Activated CD8-positive, alpha-beta memory T cell treated with anti-CD3 and anti-CD28 coated beads for 4 hours (primary cell): ENCODE results near the gene UNCX.
"Not testable (repeated sequence)": the region's sequence is repeated elsewhere in the genome, so short reads cannot be mapped to it uniquely, and the experiment has no call there.

ENCODE experiments used
- DNase-seq, 2 donors: peaks; one replicate each; pipeline ENCODE4 v3.0.0-alpha.2; 2020; ENCODE audit warnings: low read depth in 2 of 2

Gene UNCX

DNA sequence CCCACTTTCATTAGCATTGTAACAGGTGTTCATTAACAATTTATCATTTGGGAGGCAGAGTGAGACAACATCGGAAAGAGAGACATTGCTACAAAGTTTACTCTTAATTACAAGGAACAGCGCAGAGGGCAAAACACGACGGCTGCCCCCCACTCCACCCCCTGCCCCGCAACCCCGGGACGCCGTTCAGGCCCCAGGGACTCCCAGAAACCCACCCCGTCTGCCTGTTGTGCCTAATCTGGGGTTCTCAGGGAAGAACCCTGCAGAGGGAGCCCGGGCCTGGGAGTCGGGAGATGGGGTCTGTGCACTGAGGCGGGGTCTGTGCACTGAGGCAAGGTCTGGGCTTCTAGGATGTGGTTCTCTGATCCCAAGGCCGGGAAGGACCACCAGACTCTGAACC, 25.2 kb downstream of the UNCX start:
- DNase-seq, result no peak

DNA sequence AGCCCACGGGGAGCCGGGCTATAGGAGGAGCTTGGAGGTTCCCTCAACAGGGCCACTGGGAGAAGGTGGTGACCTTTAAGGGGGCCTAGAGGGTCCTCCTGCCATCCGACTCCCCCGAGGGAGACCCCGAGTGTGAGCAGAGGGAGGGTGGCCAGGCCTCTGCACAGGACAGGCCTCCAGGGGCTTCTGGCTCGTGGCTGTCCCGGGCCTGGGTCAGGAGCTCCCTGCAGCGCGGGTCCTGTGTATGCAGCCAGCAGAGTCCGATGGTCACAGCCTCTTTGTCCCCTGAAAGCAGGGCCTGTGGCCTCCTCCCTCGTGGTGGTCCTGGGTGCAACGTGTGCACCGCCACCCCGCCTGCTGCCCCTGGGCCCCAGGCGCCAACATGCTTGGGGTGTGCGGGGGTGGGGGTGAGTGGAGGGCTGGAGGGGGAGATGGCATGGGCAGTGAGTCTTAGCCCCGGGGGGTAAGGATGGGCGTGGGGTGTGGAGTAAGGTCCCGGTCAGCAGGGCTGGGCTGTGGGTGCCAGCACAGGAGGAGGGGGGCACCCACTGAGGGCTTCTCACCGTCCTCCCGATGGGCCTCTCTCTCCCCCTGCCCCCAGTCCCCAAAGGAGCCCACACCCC, 27.1 kb downstream of the UNCX start:
- no peak for DNase-seq

DNA sequence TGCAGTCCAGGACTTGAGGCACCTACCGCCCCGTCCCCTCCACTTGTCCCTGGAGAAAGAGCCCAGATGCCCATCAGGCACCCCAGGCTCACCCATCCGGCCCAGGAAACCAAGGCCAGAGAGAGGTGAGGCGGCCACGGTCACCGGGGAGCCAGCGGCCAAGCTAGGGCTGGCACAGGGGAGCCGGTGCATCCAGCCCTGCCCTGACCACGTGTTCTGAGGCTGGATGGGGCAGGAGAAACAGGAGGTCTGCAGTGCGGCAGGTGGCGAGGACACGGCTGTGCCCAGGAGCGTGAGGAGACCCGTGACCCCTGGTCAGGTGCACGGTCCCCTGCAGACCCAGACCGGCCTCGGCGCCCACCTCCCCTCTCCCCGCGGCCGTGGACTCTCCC, 27.6 kb downstream of the UNCX start:
- no peak for DNase-seq

DNA sequence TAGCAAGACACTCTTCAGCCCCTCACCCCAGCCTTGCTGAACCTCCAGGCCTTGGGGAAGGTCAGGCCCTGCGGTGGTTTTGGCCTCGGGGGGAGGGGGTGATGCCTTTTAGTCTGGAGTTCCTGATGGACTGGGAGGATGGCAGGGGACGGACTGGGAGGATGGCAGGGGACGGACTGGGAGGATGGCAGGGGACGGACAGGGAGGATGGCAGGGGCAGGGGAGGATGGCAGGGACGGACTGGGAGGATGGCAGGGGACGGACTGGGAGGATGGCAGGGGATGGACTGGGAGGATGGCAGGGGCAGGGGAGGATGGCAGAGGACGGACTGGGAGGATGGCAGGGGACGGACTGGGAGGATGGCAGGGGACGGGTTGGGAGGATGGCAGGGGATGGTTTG, 28.4 kb downstream of the UNCX start:
- not testable (repeated sequence) for DNase-seq

DNA sequence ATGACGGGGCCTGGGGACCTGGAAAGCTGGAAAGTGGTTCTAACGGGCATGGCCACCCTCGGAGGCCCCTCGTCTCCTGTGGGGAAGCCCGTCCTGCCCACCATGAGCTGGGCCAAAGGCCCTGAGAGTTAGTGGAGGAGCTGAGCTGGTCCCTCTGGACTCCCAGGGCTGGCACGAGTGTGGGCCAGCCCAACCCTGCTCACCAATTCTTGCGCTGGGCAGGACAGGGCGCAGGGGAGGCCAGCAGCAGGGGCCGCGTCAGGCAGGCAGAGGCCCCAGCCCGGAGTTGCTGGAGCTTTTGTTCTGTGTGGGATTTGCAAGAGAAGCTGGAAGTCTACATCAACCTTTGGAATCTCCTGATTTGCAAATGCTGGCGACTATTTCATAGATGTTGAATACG, 29.8 kb downstream of the UNCX start:
- no peak for DNase-seq

DNA sequence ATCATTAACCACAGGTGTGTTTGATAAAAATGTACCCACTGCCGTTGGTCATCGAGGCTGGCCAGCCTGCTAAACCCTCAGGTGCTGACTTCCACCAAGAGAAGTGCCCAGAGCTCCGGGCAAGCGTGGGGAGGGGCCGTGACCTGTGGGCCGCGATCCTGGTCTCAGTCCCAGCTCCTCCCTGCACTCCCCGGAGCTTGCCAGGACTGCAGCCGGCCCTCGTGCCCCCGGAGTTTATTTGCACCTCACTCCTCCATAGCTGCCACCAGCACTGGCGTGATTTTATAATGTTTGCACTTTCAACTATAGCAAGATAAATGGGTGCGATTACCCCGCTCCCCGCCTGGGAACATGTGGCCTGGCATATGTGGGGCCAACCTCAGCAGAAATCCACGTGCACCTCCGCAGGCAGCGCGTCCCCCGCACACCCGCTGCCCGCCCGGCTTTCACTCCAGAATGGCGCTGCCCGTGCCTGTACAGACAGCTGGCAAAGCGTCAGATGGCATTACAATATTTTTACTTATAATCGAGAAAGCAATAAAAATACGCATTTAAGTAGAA, 30.8 kb downstream of the UNCX start:
- DNase-seq, result no peak

DNA sequence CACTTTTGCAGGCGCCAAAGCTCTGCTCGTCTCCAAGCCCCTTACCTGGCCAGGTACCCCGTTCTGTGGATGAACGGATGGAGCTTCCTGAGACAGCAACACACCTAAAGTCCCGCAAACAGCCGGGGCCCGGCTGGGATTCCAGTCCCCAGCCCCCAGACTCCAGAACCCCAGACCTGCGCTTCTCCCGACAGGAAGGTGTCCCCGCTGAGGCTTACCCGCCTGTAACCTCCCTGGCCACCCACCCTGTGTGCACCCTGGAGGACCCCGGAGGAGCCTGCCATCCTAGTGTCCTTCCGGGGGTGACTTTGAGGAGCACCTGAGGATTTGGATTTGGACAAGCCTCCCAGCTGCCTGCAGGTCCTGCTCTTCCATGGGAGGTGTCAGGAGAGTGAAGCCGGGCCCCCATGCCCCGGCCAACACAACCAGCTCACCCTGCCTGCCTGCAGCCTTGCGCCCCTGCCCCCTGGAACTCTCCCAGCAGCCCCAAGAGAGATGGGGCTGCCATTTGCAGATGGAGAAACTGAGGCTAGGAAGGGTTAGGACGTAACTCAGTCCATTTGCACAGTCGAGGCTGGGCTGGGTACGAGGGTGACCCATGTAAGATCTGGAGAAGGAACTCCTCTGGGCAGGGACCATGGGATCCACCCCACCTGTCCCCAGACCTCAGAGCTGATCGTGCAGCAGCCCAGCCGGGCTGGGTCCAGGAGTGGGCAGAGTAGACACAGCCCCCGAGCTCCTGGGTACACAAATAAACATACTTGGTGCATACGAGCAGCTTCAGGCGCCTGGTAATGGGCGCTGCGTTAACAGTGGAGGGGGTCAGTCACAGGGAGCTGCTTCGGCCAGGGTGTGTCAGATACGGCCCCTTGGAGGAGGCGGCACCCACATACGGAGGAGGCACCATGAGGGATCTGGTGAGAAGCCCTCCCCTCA, 31.9 kb downstream of the UNCX start:
- no peak for DNase-seq

DNA sequence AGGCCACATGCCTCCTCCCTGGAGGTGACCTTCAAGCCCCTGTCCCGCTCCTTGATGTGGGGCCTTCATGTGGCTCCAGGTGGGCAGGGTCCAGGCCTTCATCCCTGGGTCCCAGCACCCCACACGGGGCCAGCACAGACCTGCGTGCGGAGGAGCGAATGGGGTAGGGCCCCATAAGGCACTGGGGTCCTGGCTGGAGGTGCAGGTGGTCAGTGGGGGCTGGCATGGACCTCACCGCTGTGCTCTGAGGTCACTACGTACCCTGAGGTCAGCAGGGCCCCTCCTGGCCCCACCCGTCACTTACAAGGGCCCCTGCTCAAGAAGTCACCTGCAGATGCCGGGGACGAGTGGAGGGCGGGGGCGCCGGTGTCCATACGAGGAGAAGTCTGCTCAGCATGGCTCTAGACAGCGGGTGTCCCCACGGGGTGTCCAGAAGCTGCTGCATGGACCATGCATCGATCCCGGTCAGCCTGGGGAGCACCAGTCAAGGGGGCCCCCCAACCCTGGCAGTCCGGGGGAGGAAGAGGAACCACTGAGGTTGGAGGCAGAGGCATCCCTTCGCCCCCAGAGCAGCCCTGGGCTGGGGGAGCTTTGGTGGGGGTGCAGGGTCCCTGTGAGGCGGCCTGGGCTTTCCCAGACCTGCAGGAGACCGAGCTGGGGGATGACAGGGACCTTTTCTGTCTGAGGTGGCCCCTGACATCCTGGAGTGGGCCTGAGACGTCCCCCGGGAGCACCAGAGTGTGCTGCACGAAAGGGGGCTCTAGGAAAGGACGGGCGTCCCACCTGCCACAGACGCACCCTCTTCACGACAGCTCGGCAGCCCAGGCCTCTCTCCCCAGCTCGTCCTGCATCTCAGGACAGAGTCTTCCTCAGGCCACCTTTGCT, 34.6 kb downstream of the UNCX start:
- no peak for DNase-seq

DNA sequence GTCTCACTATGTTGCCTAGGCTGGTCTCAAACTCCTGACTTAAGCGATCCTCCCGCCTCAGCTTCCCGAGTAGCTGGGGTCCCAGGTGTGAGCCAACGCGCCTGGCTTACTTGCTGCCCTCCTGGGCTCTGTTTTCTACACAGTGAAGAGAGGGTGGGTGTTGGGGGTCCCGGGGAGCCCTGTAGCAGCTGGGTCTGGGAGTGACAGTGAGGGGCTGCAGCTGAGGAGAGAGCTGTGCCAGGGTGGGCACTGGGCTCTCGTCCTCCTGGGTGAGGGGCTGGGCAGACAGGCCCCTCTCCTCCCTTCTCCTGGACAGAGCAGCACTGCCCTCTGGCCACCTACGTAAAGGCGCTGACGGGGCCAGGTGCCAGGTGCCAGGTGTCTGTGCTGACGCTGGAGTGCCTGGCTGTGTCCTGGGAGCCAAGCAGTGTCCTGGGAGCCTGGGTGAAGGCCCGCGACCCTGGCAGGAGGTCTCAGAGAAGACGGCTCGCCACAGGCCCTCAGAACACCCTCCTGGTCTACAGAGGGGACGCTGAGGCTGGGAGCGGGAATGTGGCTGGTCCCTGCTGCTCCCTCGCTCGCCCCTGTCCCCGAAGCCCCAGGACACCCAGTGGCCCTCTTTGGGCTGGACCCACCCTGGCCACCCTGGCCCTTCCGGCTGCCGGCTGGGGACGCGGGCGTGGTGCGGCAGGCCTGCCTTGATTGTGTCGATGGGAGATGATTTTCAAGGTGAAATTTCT, 35.6 kb downstream of the UNCX start:
- no peak for DNase-seq

DNA sequence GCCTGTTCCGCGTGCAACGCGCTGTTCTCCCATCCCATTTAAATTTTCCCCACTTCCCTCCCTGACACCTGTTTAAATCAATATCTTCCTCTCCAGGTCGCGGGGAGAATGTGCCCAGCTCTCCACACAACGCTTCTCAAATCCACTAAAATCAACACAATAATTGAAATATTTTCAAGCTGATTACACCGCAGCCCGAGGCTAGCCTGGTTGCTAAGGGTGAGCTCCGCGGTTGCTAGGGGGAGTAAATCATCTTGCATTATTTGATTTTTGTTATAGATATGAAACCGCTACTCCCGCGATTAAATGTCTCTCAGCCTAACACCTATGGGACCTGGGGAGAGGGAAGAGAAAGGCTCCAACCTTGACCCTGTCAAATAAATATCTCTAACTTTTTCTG, 36.2 kb downstream of the UNCX start:
- DNase-seq, result no peak

DNA sequence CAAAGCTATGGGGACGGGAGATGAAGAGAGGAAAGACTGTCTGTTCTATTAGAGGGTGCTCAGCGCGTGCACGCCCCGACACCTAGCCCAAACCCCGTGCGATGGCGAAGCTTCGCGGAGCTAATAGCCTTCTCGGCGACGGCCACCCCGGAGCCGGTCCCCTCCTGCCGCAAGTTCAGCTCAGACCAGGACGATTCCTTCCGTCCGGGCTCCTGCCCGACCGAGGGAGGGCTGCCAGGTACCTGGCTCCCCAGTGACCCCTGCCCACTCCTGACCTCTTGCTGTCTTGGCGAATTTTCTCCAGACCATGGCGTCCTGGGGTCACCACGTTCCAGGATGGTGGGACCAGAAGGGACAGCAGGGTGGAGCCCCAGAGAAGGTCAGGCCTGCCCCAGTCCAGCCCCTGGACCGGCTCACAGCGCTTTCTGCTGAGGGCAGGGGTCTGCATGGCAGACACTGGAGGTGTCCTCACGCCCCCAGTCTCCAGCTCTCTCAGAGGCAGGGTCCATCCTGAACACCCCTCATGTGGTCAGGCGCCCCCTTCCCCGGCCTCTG, 36.7 kb downstream of the UNCX start:
- DNase-seq, result no peak

DNA sequence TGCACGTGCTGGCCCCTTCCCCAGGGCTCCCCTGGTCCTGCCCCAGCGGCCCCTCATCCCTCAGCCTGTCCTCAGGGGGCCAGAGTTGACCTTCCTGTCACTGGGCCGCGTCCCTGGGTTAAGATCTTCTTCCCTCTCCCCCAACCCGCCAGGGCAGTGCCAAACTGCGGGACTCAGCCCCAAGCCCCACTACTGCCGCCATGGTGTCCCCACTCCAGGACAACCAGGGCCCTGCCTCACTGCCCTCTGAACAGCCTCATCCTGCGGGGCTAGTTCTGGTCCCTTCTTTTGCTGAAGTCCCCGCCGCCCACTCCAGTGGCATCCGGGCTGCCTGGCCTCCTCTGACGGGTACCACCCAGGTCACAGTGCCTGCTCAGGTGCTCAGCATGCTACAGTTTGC, 37.5 kb downstream of the UNCX start:
- no peak for DNase-seq

DNA sequence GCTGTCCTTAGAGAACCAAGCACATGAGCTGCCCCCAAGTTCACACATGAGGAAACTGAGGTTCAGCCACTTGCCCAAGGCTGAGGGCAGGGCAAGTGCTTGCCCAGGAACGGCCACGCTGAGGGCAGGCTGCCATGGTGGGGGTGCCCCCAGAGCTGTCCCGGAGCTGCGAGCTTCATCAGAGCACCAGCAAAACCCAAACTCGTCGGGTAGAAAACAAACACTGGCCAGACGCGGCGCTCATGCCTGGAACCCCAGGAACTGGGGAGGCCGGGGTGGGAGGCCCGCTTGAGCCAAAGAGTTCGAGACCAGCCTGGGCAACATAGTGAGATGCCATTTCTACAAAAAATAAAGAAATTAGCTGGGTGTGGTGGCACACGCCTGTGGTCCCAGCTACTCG, 38.4 kb downstream of the UNCX start:
- no peak for DNase-seq

DNA sequence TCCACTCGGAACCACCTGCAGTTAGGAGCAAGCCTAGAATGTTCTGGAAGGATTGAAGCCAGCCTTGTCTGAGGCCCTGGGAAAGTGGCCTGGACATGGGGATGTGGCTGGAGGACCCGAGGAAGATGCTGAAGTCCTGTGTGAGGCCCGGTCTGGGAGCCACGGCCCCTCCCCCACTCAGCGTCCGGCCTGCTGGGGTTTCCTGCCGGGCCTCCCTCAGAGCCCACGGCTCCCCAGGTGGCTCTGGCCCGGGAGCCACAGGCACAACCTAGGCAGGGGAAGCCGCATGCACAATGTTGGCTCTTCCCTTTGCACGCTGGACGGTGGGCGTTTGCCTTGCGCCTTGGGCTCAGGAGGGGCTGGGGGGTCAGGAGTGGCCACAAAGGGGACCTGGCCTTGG, 39.0 kb downstream of the UNCX start:
- no peak for DNase-seq

DNA sequence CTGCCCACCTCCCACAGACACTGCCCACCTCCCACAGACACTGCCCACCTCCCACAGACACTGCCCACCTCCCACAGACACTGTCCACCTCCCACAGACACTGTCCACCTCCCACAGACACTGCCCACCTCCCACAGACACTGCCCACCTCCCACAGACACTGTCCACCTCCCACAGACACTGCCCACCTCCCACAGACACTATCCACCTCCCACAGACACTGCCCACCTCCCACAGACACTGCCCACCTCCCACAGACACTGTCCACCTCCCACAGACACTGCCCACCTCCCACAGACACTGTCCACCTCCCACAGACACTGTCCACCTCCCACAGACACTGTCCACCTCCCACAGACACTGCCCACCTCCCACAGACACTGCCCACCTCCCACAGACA, 39.5 kb downstream of the UNCX start:
- DNase-seq, result not testable (repeated sequence)

DNA sequence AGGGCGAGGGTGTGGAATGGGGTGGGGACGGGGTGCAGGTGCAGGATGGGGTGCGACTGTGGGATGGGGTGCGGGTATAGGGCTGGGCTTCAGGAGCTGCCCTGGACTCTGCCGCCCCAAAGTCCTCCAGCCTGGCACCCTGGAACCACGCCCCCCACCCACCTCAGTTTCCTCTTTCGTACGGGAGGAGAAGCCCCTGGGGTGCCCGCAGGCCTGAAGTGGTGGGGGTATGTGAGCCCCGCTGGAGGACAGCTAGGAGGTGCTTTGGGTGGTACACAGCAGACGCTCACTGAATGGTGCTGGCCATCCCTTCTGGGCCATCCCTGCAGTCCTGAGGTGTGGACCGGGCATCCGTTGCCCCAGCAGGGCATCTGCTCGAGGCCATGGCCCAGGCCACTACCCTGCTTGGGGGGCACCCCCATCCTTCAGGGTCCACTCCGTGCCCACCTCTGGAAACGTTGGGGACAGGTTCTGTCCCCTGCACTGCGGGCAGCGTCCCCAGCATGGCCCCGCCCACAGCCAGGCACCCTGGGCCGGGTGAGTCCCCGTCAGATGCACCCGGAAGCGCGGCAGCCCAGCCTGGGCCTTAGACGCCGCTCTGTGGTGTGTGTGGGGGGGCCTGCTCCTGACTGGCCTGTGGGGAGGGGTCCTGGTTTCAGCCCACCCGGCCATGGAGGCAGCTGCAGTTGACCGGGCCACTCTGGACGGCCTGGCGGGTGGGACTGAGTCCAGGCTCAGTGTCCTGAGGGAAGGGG, 41.6 kb downstream of the UNCX start:
- no peak for DNase-seq

DNA sequence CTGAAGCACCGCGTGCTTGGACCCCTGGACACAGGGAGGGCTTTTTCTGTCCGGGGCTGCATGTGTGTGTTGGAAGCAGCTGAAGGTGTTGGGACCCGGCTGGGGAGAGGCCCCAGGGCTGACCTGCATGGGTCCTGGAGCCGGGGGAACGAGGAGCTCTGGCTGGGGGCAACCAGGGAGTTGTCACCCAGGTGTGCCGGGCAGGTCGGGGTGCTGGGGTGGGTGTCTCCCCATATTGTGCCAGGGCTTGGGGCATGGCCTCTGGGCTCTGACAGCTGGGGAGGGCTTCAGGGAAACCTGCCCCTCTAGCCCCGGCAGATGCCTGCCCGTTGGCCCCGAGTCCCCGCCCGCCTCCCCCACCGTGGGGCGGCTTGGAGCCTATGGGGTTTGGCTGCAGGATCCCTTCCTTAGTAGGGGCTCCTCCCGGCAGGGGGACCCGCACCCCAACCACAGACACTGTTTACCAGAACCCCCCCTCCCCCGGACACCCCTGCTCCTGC, 42.3 kb downstream of the UNCX start:
- DNase-seq, result no peak

DNA sequence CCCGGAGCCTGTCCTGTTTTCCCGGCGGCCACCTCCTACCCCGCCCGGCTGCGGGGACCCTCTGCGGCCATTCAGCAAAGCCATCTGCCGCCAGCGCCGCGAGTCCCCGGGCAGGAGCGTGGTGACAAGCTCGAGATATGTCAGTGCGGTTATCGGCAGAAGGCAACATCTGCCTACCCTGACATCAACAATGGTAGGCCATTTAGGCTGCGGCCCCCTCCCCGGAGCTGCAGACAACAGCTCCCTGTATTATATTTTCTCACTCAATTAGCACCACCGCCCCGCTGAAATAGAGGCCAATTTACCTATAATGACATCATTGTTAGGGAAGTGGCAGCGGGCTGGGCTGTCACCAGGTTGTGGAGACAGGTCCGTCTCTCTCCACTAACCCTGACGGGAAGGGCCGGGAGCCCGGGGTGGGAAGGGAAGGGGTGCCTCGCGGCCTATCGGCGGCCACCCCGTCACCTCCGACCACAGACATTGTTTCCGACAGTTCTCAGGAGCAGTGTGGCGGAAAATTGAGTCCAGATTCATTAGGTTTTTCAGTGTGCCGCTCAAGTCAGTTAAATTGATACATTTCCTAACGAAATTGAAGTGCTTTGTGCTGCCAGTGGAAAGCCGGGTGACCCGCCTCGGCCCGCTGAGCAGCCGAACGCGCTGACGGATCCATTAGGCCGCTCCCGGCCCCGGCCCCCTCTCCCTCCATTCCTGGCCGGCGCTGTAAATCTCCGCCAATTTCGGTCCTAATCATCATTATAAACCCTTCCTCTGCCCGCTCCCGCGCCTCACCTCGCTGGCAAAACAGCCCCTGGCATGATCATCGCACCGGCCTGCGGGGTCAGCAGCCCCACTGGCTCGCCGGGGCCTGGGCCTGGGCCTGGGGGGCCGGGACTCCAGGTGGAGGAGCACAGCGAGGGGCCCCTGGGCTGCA, 43.0 kb downstream of the UNCX start:
- DNase-seq, result no peak

DNA sequence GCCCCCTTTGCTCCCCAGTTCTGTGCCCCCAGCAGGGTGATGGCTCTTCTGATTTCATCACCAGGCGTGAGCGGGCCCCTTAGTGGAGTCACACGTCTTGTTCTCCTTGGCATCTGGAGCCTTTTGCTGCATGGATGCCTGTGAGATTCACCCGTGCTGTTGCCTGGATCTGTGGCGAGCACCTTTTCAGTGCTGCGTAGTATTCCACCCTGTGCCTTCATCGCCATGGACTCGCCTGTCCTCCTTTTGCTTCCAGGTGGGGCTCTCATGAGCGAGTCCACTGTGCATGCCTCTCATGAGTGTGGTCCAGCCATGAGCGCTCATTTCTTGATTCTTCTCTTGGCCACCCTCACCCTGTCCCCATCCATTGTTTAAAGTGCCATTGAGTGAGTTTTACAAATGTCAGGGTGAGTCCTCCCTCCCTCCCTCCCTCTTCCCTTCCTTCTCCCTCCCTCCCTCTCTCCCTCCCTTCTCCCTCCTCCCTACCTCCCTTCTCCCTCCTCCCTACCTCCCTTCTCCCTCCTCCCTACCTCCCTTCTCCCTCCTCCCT, 44.0 kb downstream of the UNCX start:
- no peak for DNase-seq
